OCI-M1 (cell line): ENCODE measurements around the gene ABI2.
"Not testable (repeated sequence)": the region's sequence is repeated elsewhere in the genome, so short reads cannot be mapped to it uniquely, and the experiment has no call there.

ENCODE experiments used
- DNase-seq: peaks from one replicate; lab custom pipeline; 2025; lab: John Stamatoyannopoulos, UW

Gene ABI2

GRCh38 chr2:203327901-203328759 is at the start of gene ABI2:
TSS of gene ABI2 (plus strand) at chr2:203328394. CDS start at chr2:203328515, 121 bp downstream.
- peak; percentile 94 for DNase-seq

GRCh38 chr2:203279288-203279687 is 48.9 kb upstream of the ABI2 start:
- no peak for DNase-seq

GRCh38 chr2:203280428-203281064 is 47.6 kb upstream of the ABI2 start:
- DNase-seq, result no peak

- DNase-seq, result no peak
Observed at GRCh38 chr2:203282101-203282500, 46.1 kb upstream of the ABI2 start.

- no peak for DNase-seq
Observed at GRCh38 chr2:203286532-203286931, 41.7 kb upstream of the ABI2 start.

- no peak for DNase-seq
Observed at GRCh38 chr2:203301667-203302066, 26.5 kb upstream of the ABI2 start.

- DNase-seq, result not testable (repeated sequence)
Observed at GRCh38 chr2:203302586-203302985, 25.6 kb upstream of the ABI2 start.

GRCh38 chr2:203310688-203311436 is 17.3 kb upstream of the ABI2 start:
- no peak for DNase-seq

GRCh38 chr2:203326356-203326755 is 1.8 kb upstream of the ABI2 start:
- no peak for DNase-seq

- DNase-seq, result no peak
Observed at GRCh38 chr2:203327582-203327900, 653 bp upstream of the ABI2 start.

GRCh38 chr2:203328760-203329540 is 756 bp downstream of the ABI2 start:
- peak; percentile 72 for DNase-seq

- DNase-seq, result peak; percentile 49
Observed at GRCh38 chr2:203330434-203330833, 2.2 kb downstream of the ABI2 start.

- no peak for DNase-seq
Observed at GRCh38 chr2:203338322-203338721, 10.1 kb downstream of the ABI2 start.

GRCh38 chr2:203340791-203341487 is 12.7 kb downstream of the ABI2 start:
- DNase-seq, result no peak

GRCh38 chr2:203341741-203342310 is 13.6 kb downstream of the ABI2 start:
- DNase-seq, result no peak

GRCh38 chr2:203342374-203342773 is 14.2 kb downstream of the ABI2 start:
- not testable (repeated sequence) for DNase-seq

GRCh38 chr2:203344667-203345066 is 16.5 kb downstream of the ABI2 start:
- DNase-seq, result no peak

- peak; percentile 72 for DNase-seq
Observed at GRCh38 chr2:203346612-203347011, 18.4 kb downstream of the ABI2 start.

- DNase-seq, result peak; percentile 94
Observed at GRCh38 chr2:203347375-203347774, 19.2 kb downstream of the ABI2 start.

GRCh38 chr2:203352604-203353255 is 24.5 kb downstream of the ABI2 start:
- DNase-seq, result no peak
